Stimulated activated CD4-positive, alpha-beta T cell treated with anti-CD3 and anti-CD28 coated beads, Interleukin-12 subunit alpha, Interleukin-12 subunit beta, amount 100 ng/mL, for 4 hours (primary cell): ENCODE measurements around the gene MLST8.

Experiments
- DNase-seq: peaks from one replicate; pipeline ENCODE4 v3.0.0-alpha.2; 2020

Gene MLST8

DNA sequence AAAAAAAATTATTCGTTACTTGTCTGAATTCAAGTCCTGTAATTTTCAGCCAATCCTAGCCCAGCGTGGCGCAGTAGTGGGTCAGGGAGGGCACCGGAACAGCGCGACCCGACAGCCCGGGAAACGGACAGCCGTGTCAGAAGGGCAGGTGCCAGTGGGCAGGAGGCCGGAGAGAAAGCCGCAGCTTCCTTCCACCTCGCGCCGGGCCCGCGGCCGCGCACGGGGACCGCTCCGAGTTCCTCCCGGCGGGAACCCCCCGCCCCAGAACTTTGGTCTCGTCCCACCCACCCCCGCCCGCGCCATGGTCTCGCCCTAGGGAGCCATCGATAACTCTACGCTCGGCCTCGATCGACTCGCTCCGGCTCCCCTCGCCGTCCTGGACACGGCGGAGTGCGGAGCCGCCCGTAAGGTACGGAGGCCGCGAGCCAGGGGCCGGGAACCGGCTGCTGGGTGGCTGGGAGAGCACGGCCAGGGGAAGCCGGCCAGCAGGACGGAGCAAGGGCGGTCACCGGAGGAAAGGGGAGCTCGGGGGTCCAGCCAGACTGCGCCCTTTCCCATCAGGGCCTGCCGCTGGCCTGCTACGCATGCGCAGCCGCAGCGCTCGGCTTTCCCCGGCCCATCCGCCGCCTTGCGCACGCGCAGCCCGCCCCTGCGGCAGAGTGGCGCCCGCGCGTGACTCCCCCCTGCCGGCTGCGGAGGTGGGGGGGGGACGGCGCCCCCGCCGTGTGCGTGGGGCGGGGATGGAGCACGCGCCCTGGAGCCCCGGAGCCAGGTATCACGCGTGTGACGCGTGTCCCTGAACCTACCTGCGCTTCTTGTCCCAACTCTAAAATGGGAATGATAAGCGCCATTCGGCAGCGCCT is at the start of gene MLST8:
Gene MLST8 (plus strand): TSS at position 351 of the 863 bp plus-strand sequence. CDS start 632 bp downstream, outside the sequence.
- DNase-seq = peak; percentile 90

DNA sequence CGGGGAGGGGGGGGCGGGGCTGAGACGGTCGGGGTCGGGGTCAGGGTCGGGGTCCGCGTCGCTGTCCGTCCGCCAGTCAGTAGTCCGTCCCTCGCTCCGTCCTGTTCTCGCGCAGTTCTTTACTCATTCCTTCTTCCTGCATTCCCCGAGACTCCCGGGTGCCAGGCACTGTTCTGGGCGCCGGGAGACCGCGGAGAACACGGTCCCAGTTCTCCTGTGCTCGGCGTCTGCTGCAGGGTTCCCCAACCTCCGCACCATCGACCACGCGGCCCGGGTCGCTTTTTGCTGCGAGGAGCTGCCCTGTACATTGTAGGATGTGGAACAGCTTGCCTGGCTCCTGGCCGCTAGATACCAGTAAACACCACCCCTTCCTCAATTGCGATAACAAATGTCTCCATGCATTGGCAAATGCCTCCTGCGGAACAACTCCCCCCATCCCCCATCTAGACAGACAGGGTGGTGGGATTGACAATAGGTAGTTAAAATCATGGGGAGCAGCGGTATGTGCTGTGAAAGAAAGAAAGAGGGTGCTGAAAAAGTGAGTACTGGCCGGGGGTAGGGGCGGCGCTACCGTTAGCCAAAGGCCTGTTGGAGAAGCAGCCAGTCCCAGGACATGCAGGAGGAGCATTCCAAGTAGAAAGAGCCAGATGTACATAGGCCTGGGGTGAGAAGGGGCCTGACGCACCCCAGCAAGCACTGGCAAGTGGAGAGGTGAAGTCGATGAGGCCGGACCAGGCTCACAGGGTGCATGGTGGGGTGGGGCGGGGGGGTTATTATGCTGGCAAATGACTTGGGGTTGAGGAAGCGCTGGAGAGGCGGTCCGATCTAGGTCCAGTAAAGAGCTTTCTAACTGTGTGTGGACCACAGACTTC is 49.0 kb upstream of the MLST8 start:
- no peak for DNase-seq

GRCh38 chr16:2156849-2157224 is 48.4 kb upstream of the MLST8 start:
- no peak for DNase-seq

DNA sequence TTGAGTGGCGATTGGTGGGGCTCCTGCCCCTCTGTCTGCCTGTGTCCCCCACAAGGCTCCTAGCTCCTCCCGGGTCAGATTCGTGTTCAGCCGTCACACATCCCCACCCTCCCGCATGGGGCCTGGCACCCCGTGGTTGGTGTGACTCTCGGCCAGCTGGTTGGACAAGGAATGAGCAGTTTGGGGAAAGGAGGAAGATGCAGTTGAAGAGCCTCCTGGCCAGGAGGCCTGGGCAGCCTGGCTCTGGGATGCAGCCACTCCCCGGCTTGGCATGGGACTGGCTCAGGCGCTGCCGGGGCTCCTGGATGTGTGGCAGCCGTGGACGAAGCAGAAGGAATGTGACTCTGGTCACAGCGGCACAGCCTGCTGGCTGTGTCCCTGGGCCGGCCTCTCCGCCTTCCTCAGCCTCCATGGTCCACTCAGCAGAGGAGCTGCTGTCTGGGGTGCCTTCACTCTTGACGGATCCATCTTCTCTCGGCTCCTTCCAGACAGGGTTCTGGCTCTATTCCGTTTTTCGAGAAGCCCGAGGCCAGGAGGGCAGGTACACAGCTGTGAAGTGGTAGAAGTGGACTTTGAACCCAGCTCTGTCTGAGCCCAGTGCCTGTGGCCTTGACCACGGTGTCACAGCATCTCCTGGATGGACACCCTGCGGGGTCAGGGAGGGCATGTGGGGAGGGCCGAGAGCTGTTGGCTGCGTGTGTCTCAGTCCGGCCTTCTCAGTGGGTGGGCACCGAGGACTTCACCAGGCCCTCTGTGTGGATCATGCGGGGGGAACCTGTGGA is 47.6 kb upstream of the MLST8 start:
- DNase-seq = no peak

- DNase-seq = no peak
These were observed 47.0 kb upstream of the MLST8 start for GRCh38 chr16:2158262-2158638.

- no peak for DNase-seq
These were observed 45.9 kb upstream of the MLST8 start for GRCh38 chr16:2159175-2159838.

GRCh38 chr16:2160915-2161551 is 44.2 kb upstream of the MLST8 start:
- no peak for DNase-seq

DNA sequence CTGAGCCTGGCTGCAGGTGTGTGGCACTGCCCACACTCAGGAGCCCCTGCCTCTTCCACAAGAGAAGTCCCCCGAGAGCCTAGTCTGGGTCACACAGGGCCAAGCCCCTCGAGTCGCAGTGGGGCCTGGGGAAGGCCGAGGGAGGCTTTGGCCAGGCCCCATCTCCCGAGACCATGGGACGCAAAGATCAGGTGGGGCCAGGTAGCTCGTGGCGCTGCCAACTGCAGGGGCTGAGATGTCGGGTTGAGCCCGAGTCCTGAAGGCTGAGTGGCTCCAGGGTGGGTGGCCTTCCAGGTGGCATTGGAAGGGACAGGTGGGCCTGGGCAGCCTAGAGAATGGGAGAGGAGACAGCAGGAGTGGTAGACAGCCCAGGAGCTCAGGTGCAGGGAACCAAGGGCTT is 43.3 kb upstream of the MLST8 start:
- DNase-seq = no peak

GRCh38 chr16:2162676-2163118 is 42.6 kb upstream of the MLST8 start:
- no peak for DNase-seq

DNA sequence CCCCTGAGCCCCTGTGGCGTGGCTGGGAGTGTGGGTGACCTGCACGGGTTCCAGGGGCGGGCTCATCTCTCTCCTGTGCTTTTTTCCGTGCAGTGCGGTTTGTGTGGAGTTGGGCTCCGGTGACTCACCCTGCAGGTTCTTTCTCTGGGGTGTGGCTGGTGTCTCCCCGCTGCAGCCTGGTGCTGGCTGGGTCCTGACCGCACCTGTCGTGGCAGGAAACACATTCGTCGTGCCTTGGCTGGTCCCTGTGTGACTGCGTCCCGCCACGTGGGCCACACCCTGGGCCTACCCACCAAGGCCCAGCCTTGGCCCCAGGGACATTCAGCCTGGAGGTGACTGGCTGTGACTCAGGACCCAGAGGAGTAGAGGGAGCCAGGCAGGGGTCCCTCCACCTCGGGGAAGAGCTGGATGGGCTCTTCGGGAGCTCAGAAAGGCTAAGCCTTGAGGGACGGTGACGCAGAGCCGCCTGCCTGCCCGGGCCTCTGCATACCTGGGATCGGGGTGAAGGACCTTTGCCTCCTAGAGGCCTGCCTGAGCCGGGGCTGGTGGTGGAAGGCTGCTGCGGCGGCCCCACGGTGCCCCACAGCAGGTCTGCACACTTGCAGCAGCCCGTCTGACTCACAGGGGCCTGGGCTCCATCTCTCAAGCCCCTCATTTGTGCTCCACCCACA is 41.9 kb upstream of the MLST8 start:
- no peak for DNase-seq

GRCh38 chr16:2165861-2166260 is 39.4 kb upstream of the MLST8 start:
- DNase-seq = no peak

- DNase-seq = no peak
These were observed 38.8 kb upstream of the MLST8 start for GRCh38 chr16:2166263-2167067.

GRCh38 chr16:2167068-2167638 is 38.1 kb upstream of the MLST8 start:
- no peak for DNase-seq

DNA sequence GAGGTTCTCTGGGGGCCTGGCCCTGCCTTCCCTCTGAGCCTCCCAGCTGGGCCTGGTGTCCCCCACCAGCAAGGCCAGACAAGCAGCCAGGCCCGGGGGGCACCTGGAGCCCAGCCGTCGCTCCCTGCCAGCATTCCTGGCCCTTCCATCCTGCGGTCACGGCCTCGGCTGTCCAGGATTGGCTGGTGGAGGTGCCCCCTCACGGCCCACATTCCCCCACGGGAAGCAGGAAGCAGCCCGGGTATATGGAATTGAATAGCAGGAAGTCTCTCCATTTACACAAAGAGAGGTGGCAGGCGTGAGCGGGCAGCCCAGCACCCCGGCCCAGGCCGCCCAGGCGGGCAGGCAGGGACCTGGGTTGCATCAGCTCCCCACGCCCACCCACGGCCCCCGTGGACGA is 35.2 kb upstream of the MLST8 start:
- DNase-seq = no peak

- no peak for DNase-seq
These were observed 34.4 kb upstream of the MLST8 start for GRCh38 chr16:2170587-2171435.

- DNase-seq = no peak
These were observed 33.6 kb upstream of the MLST8 start for GRCh38 chr16:2171601-2172178.

DNA sequence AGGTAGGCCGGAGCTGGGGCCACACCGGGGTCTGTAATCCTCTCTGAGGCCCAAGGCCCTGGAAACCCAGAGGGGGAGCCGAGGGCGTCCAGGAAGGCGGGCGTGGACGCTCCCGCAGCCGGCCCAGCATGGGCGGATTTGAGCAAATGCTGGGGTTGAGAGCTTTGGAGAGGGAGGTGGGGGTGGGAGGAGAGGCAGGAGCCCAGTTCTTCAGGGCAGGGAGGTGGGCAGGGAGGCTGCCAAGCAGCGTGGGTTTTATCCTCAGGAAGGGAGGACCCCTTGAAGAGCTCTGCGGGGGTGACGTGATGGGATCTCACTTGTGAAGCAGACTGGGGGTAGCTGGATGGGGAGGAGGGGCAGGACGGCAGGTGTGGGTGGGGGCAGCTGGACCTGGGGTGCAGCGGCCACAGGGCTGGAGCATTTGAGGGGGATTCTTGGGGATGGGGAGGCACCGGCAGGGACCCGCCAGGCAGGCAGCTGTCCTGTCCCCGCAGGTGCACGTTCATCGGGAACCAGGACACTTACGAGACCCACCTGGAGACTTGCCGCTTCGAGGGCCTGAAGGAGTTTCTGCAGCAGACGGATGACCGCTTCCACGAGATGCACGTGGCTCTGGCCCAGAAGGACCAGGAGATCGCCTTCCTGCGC is 32.4 kb upstream of the MLST8 start:
- DNase-seq = no peak

- DNase-seq = no peak
These were observed 31.9 kb upstream of the MLST8 start for GRCh38 chr16:2173366-2173765.
